Measurements from ENCODE around the gene GAPVD1. TPM values are rescaled to one million over a fixed set of nuclear protein-coding genes. Genes with fewer than 3 reads are reported as not detected.
"Not testable (repeated sequence)": the region's sequence is repeated elsewhere in the genome, so short reads cannot be mapped to it uniquely, and the experiment has no call there.

GAPVD1 gene
- total RNA-seq, 2 experiments from 2014 or later = 49.7 to 49.8 TPM

GRCh38 chr9:125260561-125260960, 1.1 kb upstream of the GAPVD1 start:
- intact Hi-C loops (cut with micrococcal nuclease) = no loop called here
- ChIA-PET CTCF (no interaction called here), POLR2A (interaction anchor here (0.7 to 16.0 kb wide), 3 partner anchors 20 to 604 kb away, joined by 3 to 151 read pairs (median 3); partner anchors contain the start of gene HSPA5)
- TF ChIP-seq, protein P1, sequence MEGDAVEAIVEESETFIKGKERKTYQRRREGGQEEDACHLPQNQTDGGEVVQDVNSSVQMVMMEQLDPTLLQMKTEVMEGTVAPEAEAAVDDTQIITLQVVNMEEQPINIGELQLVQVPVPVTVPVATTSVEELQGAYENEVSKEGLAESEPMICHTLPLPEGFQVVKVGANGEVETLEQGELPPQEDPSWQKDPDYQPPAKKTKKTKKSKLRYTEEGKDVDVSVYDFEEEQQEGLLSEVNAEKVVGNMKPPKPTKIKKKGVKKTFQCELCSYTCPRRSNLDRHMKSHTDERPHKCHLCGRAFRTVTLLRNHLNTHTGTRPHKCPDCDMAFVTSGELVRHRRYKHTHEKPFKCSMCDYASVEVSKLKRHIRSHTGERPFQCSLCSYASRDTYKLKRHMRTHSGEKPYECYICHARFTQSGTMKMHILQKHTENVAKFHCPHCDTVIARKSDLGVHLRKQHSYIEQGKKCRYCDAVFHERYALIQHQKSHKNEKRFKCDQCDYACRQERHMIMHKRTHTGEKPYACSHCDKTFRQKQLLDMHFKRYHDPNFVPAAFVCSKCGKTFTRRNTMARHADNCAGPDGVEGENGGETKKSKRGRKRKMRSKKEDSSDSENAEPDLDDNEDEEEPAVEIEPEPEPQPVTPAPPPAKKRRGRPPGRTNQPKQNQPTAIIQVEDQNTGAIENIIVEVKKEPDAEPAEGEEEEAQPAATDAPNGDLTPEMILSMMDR (IDR thresholded peaks at IDR 0.05) = no peak
- peaks cover 24% of the 10 kb centered on the region for H3K36me3 Mint-ChIP-seq (ENCODE audit: low read depth)
- no peaks in the 10 kb centered on the region for H3K27me3 Mint-ChIP-seq
- no peak for ATAC-seq
- H3K27ac Mint-ChIP-seq = peak overlapping the region; percentile 94
- peaks cover 31% of the 10 kb centered on the region for H3K4me1 Mint-ChIP-seq (ENCODE audit: low read depth)
- H3K4me3 Mint-ChIP-seq = peak overlapping the region; percentile 100
- H3K9me3 Mint-ChIP-seq = no peaks in the 10 kb centered on the region
- no peak for DNase-seq

DNA sequence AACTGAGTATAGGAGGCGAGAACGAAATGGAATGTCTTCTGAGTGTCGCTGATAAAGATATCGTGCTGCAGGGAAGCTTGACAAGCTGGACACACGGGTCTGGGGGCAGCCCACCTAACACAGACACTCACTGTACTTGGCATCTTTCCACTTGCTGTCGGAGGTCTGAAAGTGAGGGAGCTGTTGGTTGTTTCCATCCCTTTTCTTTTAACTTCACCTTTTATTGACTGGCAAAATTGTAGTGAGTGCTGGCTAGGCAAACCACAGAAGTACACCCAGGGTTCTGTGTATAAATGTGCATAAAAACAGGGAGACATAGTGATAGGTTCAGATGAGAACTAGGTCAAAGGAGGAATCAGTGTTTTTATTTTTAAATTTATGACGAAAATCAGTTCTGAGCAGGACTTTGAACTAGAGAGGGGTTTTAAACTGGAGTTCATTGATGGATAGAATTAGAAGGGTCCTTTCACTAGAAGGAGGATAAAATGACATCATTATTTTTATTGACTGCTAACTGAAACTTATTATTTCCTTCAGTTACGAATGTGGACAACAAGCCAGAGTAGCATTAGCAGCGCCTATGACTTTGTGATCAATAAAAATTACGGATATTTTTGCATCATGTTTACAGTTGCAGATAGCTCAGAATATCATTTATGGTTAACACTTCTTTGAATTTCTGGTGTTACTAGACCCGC, 817 bp downstream of the GAPVD1 start:
- DNase-seq (peak; percentile 48), ATAC-seq (peak; percentile 2)
- H3K4me1 Mint-ChIP-seq (ENCODE audit: low read depth) = peaks cover 36% of the 10 kb centered on the region
- no peaks in the 10 kb centered on the region for H3K9me3 Mint-ChIP-seq
- peak overlapping the region; percentile 100 for H3K4me3 Mint-ChIP-seq
- H3K27me3 Mint-ChIP-seq = no peaks in the 10 kb centered on the region
- intact Hi-C loops (cut with micrococcal nuclease) = no loop called here
- H3K36me3 Mint-ChIP-seq (ENCODE audit: low read depth) = peaks cover 33% of the 10 kb centered on the region
- H3K27ac Mint-ChIP-seq = peak overlapping the region; percentile 96
- TF ChIP-seq, protein P1 (IDR thresholded peaks at IDR 0.05) = no peak
- CTCF ChIA-PET = no interaction called here
- POLR2A ChIA-PET = interaction anchor here (16.0 kb wide), 1 partner anchor 22 kb away, joined by 151 read pairs; the partner anchor contains the start of gene HSPA5

DNA sequence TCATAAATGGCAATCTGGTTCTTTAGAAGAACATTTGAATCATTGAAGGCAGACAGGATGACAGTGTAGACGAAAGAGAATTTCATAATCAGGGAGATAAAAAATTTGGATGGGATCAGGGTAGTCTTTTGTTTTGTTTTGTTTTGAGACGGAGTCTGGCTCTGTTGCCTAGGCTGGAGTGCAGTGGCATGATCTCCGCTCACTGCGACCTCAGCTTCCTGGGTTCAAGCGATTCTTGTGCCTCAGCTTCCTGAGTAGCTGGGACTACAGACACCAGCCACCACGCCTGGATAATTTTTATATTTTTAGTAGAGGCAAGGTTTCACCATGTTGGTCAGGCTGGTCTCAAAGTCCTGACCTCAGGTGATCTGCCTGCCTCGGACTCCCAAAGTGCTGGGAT, 2.4 kb downstream of the GAPVD1 start:
- intact Hi-C loops (cut with micrococcal nuclease); H3K9me3 Mint-ChIP-seq; H3K27me3 Mint-ChIP-seq; ATAC-seq; CTCF ChIA-PET: not testable (repeated sequence)
- Mint-ChIP-seq H3K4me1 (ENCODE audit: low read depth) (peaks cover 44% of the 10 kb centered on the region), H3K4me3 (peak overlapping the region; percentile 100), H3K36me3 (ENCODE audit: low read depth) (peaks cover 41% of the 10 kb centered on the region), H3K27ac (peak overlapping the region; percentile 74)
- POLR2A ChIA-PET = interaction anchor here (0.9 to 16.0 kb wide), 3 partner anchors 9 to 39 kb away, joined by 3 to 151 read pairs (median 4); partner anchors contain the start of gene HSPA5
- peak; percentile 23 for DNase-seq

DNA sequence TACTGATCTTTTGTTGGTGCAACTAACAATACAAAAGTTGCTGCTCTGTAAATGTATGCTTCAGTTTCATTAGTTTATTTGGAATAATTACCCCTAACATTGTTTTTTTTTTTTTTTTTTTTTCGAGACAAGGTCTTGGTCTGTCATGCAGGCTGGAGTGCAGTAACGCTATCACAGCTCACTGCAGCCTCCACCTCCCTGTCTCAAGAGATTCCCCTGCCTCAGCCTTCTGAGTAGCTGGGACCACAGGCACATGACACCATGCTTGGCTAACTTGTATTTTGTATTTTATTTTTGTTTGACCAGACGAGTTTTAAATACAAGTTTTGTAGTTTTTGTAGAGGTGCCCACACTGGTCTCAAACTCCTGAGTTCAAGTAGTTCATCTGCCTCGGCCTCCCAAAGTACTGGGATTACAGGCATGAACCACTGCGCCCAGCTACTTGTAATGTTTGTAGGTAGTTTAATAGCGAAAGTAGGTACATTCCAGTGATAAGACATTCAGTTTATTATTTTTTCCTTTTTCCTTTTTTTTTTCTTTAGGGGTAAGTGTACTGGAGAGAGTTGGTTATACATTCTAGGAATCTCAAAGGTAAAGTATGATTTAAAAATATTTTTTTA, 6.9 kb downstream of the GAPVD1 start:
- no peaks in the 10 kb centered on the region for H3K27me3 Mint-ChIP-seq
- no peak overlapping the region for H3K4me3 Mint-ChIP-seq
- POLR2A ChIA-PET = interaction anchor here (0.8 kb wide), 1 partner anchor 27 kb away, joined by 3 read pairs; the partner anchor contains the start of gene HSPA5
- no peaks in the 10 kb centered on the region for H3K9me3 Mint-ChIP-seq
- CTCF ChIA-PET = interaction anchor here (0.7 kb wide), 1 partner anchor 45 kb away, joined by 3 read pairs; no protein-coding TSS in a partner anchor
- no peak for DNase-seq
- intact Hi-C loops (cut with micrococcal nuclease) = no loop called here
- TF ChIP-seq, protein P1 (IDR thresholded peaks at IDR 0.05) = no peak
- peaks cover 37% of the 10 kb centered on the region for H3K36me3 Mint-ChIP-seq (ENCODE audit: low read depth)
- H3K27ac Mint-ChIP-seq = no peak overlapping the region
- peaks cover 46% of the 10 kb centered on the region for H3K4me1 Mint-ChIP-seq (ENCODE audit: low read depth)
- ATAC-seq = no peak

DNA sequence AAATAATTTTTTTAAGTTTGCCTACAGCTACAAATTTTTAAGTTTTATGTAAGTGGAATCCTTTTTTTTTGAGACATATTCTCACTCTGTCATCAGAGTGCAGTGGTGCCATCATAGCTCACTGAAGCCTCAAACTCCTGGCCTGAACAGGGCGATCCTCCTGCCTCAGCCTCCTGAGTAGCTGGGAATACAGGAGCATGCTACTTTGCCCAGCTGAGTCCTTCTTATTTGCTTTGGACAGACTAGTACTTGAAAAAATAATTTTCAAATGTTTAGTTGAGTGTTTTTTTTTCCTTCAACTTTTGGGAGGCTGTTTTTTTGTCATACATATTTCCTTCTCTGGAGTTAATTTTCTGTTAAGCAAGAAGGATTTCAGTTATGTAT, 7.4 kb downstream of the GAPVD1 start:
- TF ChIP-seq, protein P1 (IDR thresholded peaks at IDR 0.05) = no peak
- Mint-ChIP-seq H3K36me3 (ENCODE audit: low read depth) (peaks cover 34% of the 10 kb centered on the region), H3K27ac (no peak overlapping the region), H3K27me3 (no peaks in the 10 kb centered on the region), H3K9me3 (no peaks in the 10 kb centered on the region), H3K4me1 (ENCODE audit: low read depth) (peaks cover 41% of the 10 kb centered on the region), H3K4me3 (no peak overlapping the region)
- no peak for DNase-seq
- no peak for ATAC-seq
- POLR2A ChIA-PET = interaction anchor here (0.8 kb wide), 1 partner anchor 28 kb away, joined by 3 read pairs; the partner anchor contains the start of gene HSPA5
- CTCF ChIA-PET = interaction anchor here (0.7 kb wide), 1 partner anchor 44 kb away, joined by 3 read pairs; no protein-coding TSS in a partner anchor
- intact Hi-C loops (cut with micrococcal nuclease) = no loop called here

Measured in activated CD8-positive, alpha-beta T cell treated with anti-CD3 and anti-CD28 coated beads for 36 hours (primary cell).